HepG2 (cell line): ENCODE measurements around the gene CNKSR3. TPM values are rescaled to one million over a fixed set of nuclear protein-coding genes. Genes with fewer than 3 reads are reported as not detected.
A peak's percentile ranks its signal among the peaks of the same experiment; 100 is the strongest.

ENCODE experiments used
- ATAC-seq: fragments of 200-7000 bp; cut with Tn5 transposase; 3 replicates; pipeline ENCODE4 v1.9.1; 2020; ENCODE audit warnings: mild to moderate bottlenecking, moderate library complexity
- BruUV-seq: library from RNA; stranded (reverse); fragments of 400-500 nt; replicated peaks from 2 replicates; lab custom pipeline; 2021; lab: Mats Ljungman, UMichigan
- CTCF ChIA-PET: fragments of 300-600 bp; formaldehyde crosslinking; extraction: SDS; loops from one replicate; lab custom pipeline; 2021; ENCODE audit warnings: low total read pairs, inconsistent platforms, low intra/inter-chr PET ratio; lab: Yijun Ruan, JAX
- POLR2A ChIA-PET: fragments of 350-600 bp; sonication (Branson Sonifier 250); formaldehyde crosslinking; loops from one replicate; lab custom pipeline; 2020; ENCODE audit warnings: antibody characterized with exemption, inconsistent platforms; lab: Yijun Ruan, JAX
- DNase-seq: peaks from one replicate; pipeline ENCODE4 v3.0.0-alpha.2; 2015; ENCODE audit warnings: low spot score
- FAIRE-seq: peaks from 3 replicates; lab custom pipeline; 2011; peaks lifted over from hg19 to GRCh38; lab: Jason Lieb, UNC
- H2AFZ ChIP-seq: one replicate; pipeline ENCODE4 v1.6.1; 2011; ENCODE audit warnings: low read length, inconsistent platforms
- H3K27ac ChIP-seq: fragments of 300-600 bp; 3 replicates; pipeline ENCODE4 v1.8.0; 2011; ENCODE audit warnings: mixed run types, mild to moderate bottlenecking, mixed read lengths, low read length, inconsistent platforms; ENCODE audit not compliant: insufficient read depth; ENCODE audit errors: extremely low read length
- H3K27me3 ChIP-seq, 2 experiments: fragments of 200-600 bp in 1 of 2; 2 replicates in 1 of 2; 3 replicates in 1 of 2; pipeline versions ENCODE4 v1.6.0 to v1.8.0; 2011; ENCODE audit warnings: low read length in 2 of 2, mild to moderate bottlenecking in 2 of 2, moderate library complexity in 2 of 2, inconsistent platforms in 1 of 2; ENCODE audit not compliant: insufficient read depth in 2 of 2, control insufficient read depth in 1 of 2
- H3K36me3 ChIP-seq, 2 experiments: fragments of 200-600 bp in 1 of 2; replicated peaks in 1 of 2; 2 replicates in 1 of 2; 3 replicates in 1 of 2; pipeline versions ENCODE4 v1.5.1 to v1.8.0; 2011; ENCODE audit warnings: low read length in 2 of 2, inconsistent platforms in 1 of 2; ENCODE audit not compliant: insufficient read depth in 2 of 2, control insufficient read depth in 1 of 2
- H3K4me1 ChIP-seq: 2 replicates; pipeline ENCODE4 v1.5.1; 2012; ENCODE audit warnings: low read length, inconsistent platforms; ENCODE audit not compliant: insufficient read depth
- H3K4me2 ChIP-seq: 2 replicates; pipeline ENCODE4 v1.6.0; 2011; ENCODE audit warnings: low read depth, low read length, inconsistent platforms
- H3K4me3 ChIP-seq, 3 experiments: fragments of 200-600 bp in 1 of 3; sonication (generic), shearing (Covaris generic) in 1 of 3; replicated peaks in 1 of 3; 2 replicates each; pipeline ENCODE4 v1.5.1; 2011 to 2016; ENCODE audit warnings: low read length in 3 of 3, inconsistent platforms in 2 of 3, low read depth in 2 of 3, mild to moderate bottlenecking in 2 of 3, control low read depth in 1 of 3, mixed read lengths in 1 of 3; ENCODE audit not compliant: insufficient read depth in 1 of 3
- H3K79me2 ChIP-seq: one replicate; pipeline ENCODE4 v1.6.1; 2011; ENCODE audit warnings: low read length, inconsistent platforms; ENCODE audit not compliant: insufficient read depth
- H3K9ac ChIP-seq: 2 replicates; pipeline ENCODE4 v1.6.0; 2011; ENCODE audit warnings: mild to moderate bottlenecking, low read depth, low read length, inconsistent platforms; ENCODE audit not compliant: insufficient read depth
- H3K9me3 ChIP-seq: 2 replicates; pipeline ENCODE4 v1.5.1; 2012; ENCODE audit warnings: mild to moderate bottlenecking, low read length
- H4K20me1 ChIP-seq: 2 replicates; pipeline ENCODE4 v1.6.0; 2011; ENCODE audit warnings: inconsistent platforms, mild to moderate bottlenecking, low read length, moderate library complexity; ENCODE audit not compliant: insufficient read depth
- CHD2 ChIP-seq: IDR thresholded peaks from 2 replicates; pipeline ENCODE4 v1.6.1; 2011; ENCODE audit warnings: low read depth, low read length, improper control_type of control experiment
- DRAP1 ChIP-seq: IDR thresholded peaks from 2 replicates; pipeline ENCODE4 v1.6.1; 2016; ENCODE audit warnings: missing genetic modification reagents, missing compliant biosample characterization
- FOSL2 ChIP-seq: sonication (generic); formaldehyde crosslinking; IDR thresholded peaks from 2 replicates; pipeline ENCODE4 v1.4.0; 2020; ENCODE audit warnings: missing genetic modification reagents
- GTF2F1 ChIP-seq: fragments of 150-350 bp; IDR thresholded peaks from 2 replicates; pipeline ENCODE4 v1.6.1; 2014; ENCODE audit warnings: low read length
- MBD4 ChIP-seq: IDR thresholded peaks from 2 replicates; pipeline ENCODE4 v1.6.1; 2012; ENCODE audit warnings: low read length, inconsistent platforms, borderline replicate concordance
- PPARG ChIP-seq: conservative IDR thresholded peaks from 2 replicates; pipeline ENCODE4 v1.6.1; 2016; ENCODE audit warnings: missing biosample characterization, missing genetic modification reagents
- SAFB2 ChIP-seq: sonication (generic); formaldehyde crosslinking; IDR thresholded peaks from 2 replicates; pipeline ENCODE4 v1.5.1; 2020; ENCODE audit warnings: missing genetic modification reagents, low read depth, mild to moderate bottlenecking, borderline replicate concordance
- SAP130 ChIP-seq: IDR thresholded peaks from 2 replicates; pipeline ENCODE4 v1.6.1; 2016; ENCODE audit warnings: low read depth
- SMYD3 ChIP-seq: sonication (generic); formaldehyde crosslinking; IDR thresholded peaks from 2 replicates; pipeline ENCODE4 v1.8.1; 2023; ENCODE audit warnings: mild to moderate bottlenecking, missing genetic modification reagents
- SP2 ChIP-seq: sonication (generic); formaldehyde crosslinking; IDR thresholded peaks from 2 replicates; pipeline ENCODE4 v1.5.1; 2020; ENCODE audit warnings: mild to moderate bottlenecking, missing genetic modification reagents
- USF2 ChIP-seq, 2 experiments: sonication (generic) in 1 of 2; formaldehyde crosslinking in 1 of 2; IDR thresholded peaks; 2 replicates each; pipeline versions ENCODE4 v1.5.1 to v1.6.1; 2011 to 2020; ENCODE audit warnings: borderline replicate concordance in 1 of 2, low read depth in 1 of 2, low read length in 1 of 2, mild to moderate bottlenecking in 1 of 2, missing genetic modification reagents in 1 of 2, moderate library complexity in 1 of 2
- ZBTB37 ChIP-seq: sonication (generic); formaldehyde crosslinking; IDR thresholded peaks from 2 replicates; pipeline ENCODE4 v1.4.0; 2020; ENCODE audit warnings: mild to moderate bottlenecking, missing genetic modification reagents
- ZC3H13 ChIP-seq: sonication (generic); formaldehyde crosslinking; IDR thresholded peaks from 2 replicates; pipeline ENCODE4 v1.8.1; 2023; ENCODE audit warnings: mild to moderate bottlenecking, missing genetic modification reagents, moderate library complexity
- ZNF549 ChIP-seq: sonication (generic); formaldehyde crosslinking; IDR thresholded peaks from 2 replicates; pipeline ENCODE4 v1.5.0; 2020; ENCODE audit warnings: missing genetic modification reagents
- ZNF652 ChIP-seq: IDR thresholded peaks from 2 replicates; pipeline ENCODE4 v1.6.1; 2016; ENCODE audit warnings: low read depth, borderline replicate concordance
- WGBS: methylation state at CpG from one replicate; pipeline ENCODE4 v1.1.6; 2017; ENCODE audit warnings: low lambda C conversion rate; 5-methylcytosine and 5-hydroxymethylcytosine counted together
- in situ Hi-C: cut with HindIII; loops from 2 replicates; pipeline ENCODE4 v1.10.0; 2017; ENCODE audit warnings: low pct_unique_long_range_greater_than_20kb; ENCODE audit not compliant: extremely low pct_ligation_motif_present
- intact Hi-C: fragments of 100-400 bp; cut with micrococcal nuclease; formaldehyde crosslinking; loops from one replicate; pipeline ENCODE4 v1.10.0; 2022; ENCODE audit not compliant: unreplicated experiment
- polyA plus RNA-seq, 8 experiments: library from polyadenylated mRNA; depleted of rRNA in 3 of 8; stranded (reverse) in 7 of 8; unstranded in 1 of 8; fragments of >200 nt; fragmentation: Illumina TruSeq in 4 of 8; extraction: Trizol in 4 of 8; gene quantifications; 2 replicates each; pipeline versions ENCODE4 v1.2.1 to v1.2.3, GENCODE V29; 2011 to 2016; ENCODE audit warnings: low read depth in 4 of 8, missing spikeins in 1 of 8, mixed read lengths in 1 of 8; ENCODE audit not compliant: insufficient read depth in 1 of 8
- total RNA-seq, 5 experiments: library from RNA; depleted of rRNA; stranded (reverse); fragments of >200 nt; fragmentation: Illumina TruSeq; extraction: Trizol; gene quantifications; 2 replicates each; pipeline ENCODE4 v1.2.3, GENCODE V29; 2016; ENCODE audit warnings: low read depth in 1 of 5

CNKSR3 gene
- total and polyA plus RNA-seq, 2 of the 13 experiments (the other 11 are each of a cell fraction or from before 2014, with no cell fraction given) = 9.2 to 38.6 TPM

- TF ChIP-seq ZBTB37 (CRISPR knock-in tag) (no peak), SP2 (peak; percentile 26; the same call in 1 of the 2 replicates), PPARG (no peak), MBD4 (no peak), DRAP1 (CRISPR knock-in tag) (no peak), ZNF652 (CRISPR knock-in tag) (0 out of 2 replicates have a peak, but pooled peaks have one; percentile 11), FOSL2 (CRISPR knock-in tag) (peak; percentile 53; the same call in 1 of the 2 replicates), GTF2F1 (no peak), CHD2 (no peak), ZNF549 (CRISPR knock-in tag) (no peak), SAFB2 (no peak), ZC3H13 (CRISPR knock-in tag) (no peak), SMYD3 (no peak)
Observed at GRCh38 chr6:154488802-154489437, 21.6 kb downstream of the CNKSR3 start (continued).

GRCh38 chr6:154488248-154488593 is 22.3 kb downstream of the CNKSR3 start:
- no peak for TF ChIP-seq USF2 (IDR thresholded peaks at IDR 0.05; ENCODE audit: low read depth, low read length)
- no peak for TF ChIP-seq USF2 (CRISPR knock-in tag; IDR thresholded peaks at IDR 0.05; ENCODE audit: borderline replicate concordance)
- 0 out of 2 replicates have a peak, but pooled peaks have one; percentile 6 for TF ChIP-seq SAP130 (CRISPR knock-in tag)
- FAIRE-seq = no peak
- intact Hi-C loops (loop anchor here (1.0 kb wide), 1 partner anchor 21 kb away; no protein-coding TSS in a partner anchor), in situ Hi-C loops (no loop called here)
- Histone ChIP-seq H3K79me2 (peaks cover 88% of the 10 kb centered on the region), H4K20me1 (peaks cover 25% of the 10 kb centered on the region), H3K27me3 (no peaks in the 10 kb centered on the region), H3K9me3 (no peaks in the 10 kb centered on the region), H3K36me3 (peaks cover 1 to 22% of the 10 kb centered on the region in 2 experiments; a peak in 3 of 5 replicates), H3K4me1 (peaks cover 59% of the 10 kb centered on the region), H3K27ac (peak overlapping the region; percentile 11), H3K4me2 (peak overlapping the region; percentile 56; the same call in 1 of the 2 replicates), H3K9ac (no peak overlapping the region), H3K4me3 (no peak overlapping the region), H2AFZ (no peak overlapping the region)
- CTCF ChIA-PET = no interaction called here
- POLR2A ChIA-PET = no interaction called here
- no TSS peak for BruUV-seq
- 93% methylated on average over 1 of the region's 1 CpG for WGBS
- no peak for DNase-seq
- ATAC-seq = no peak
